Fibroblast of skin of left quadriceps (primary cell): ENCODE results near the gene EXOC6B.
"Not testable (repeated sequence)": the region's sequence is repeated elsewhere in the genome, so short reads cannot be mapped to it uniquely, and the experiment has no call there.

Experiments used
- DNase-seq, 2 experiments: peaks; one replicate each; pipeline ENCODE4 v3.0.0-alpha.2; 2013; ENCODE audit warnings: low read depth in 2 of 2

Gene EXOC6B

GRCh38 chr2:72607189-72607588 lies 218.6 kb downstream of the EXOC6B start:
- DNase-seq: no peak

DNA sequence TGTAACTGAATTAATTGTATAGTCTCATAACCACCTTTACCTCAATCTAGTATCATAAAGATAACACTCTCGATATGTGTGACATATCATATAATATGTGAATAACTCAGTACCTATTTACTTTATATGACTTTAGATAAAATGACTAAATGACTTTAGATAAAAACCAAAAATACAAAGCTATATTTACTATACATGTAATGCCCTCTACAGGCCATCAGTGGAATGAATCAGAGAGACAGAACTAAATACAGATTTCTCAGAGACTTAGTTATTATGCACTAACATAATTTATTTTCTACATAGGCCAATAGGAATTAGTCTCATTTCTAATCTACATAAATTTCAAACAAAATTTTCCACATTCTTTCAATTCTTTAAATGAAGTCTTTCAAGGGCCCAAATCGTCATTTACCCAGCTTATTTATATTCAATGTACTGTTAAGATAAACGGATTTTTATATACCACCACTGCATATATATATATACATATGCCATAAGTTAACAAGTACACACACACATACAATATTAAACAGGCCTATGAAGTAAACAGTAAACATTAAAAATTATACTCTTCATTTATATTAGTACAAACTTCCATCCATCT lies 219.9 kb downstream of the EXOC6B start:
- no peak for DNase-seq

DNA sequence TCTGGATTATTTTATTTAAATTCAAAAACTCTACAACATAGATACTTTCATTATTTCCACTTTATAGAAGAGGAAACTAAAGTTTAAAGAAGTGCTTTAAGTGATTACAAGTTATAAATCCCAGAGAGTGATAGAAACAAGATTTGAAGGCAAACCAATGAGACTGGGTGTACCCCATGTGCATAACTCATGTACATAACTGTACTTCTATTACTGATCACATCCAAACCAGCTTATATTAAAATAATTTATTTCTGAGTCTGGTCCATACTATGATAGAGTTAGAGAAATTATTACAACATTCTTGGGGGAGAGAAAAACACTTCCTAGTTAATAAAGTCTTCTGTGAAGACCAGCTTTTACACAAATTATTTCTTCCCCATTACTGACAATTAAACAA lies 221.4 kb downstream of the EXOC6B start:
- DNase-seq: no peak

DNA sequence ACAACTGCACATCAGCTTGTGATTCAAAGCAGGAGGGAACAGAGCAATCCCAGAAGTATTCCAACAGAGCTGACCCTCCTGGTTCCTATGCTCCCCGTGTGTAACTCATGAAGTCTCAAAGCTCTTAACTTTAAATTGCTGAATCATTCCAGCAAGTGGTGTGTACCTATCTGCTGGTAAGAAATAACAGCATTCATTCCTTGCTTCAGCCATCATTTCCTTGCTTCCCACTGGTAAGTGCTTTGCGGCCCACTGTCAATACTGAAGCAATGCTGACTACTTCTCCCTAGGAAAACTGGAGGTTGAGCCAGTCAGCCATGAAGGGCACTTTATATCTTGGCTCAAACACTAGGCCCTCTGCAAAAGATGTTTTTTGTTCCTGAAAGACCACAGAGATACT lies 222.4 kb downstream of the EXOC6B start:
- DNase-seq: no peak

GRCh38 chr2:72602711-72603110 lies 223.1 kb downstream of the EXOC6B start:
- no peak for DNase-seq

GRCh38 chr2:72602095-72602494 lies 223.7 kb downstream of the EXOC6B start:
- DNase-seq: no peak

- not testable (repeated sequence) for DNase-seq
Measured at GRCh38 chr2:72583836-72584235, 242.0 kb downstream of the EXOC6B start.

- DNase-seq: no peak
Measured at GRCh38 chr2:72583376-72583775, 242.5 kb downstream of the EXOC6B start.

- no peak for DNase-seq
Measured at GRCh38 chr2:72581560-72582181, 244.2 kb downstream of the EXOC6B start.

- DNase-seq: peak; percentile 36 to 42
Measured at GRCh38 chr2:72579591-72580180, 246.1 kb downstream of the EXOC6B start.

GRCh38 chr2:72576861-72577260 lies 249.0 kb downstream of the EXOC6B start:
- DNase-seq: peak; percentile 27 to 30

DNA sequence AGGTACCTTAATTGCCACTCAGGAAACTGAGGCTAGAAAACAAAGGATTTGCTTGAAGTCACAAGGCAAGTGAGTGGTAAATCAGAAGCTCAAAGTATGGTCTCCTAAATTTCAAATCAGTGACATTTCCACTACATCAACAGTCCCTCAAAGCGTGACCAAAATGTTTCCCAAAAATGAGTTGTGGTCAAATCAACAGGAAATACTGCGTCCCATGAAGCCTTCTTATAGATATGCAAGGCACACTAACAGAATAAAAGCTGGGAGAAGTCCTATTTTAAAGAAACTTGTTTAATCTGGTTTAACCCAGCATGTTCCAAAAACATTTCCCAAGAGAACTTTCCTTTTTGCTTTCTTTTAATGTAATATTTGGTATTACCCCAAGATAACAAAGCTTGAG lies 249.4 kb downstream of the EXOC6B start:
- DNase-seq: no peak

DNA sequence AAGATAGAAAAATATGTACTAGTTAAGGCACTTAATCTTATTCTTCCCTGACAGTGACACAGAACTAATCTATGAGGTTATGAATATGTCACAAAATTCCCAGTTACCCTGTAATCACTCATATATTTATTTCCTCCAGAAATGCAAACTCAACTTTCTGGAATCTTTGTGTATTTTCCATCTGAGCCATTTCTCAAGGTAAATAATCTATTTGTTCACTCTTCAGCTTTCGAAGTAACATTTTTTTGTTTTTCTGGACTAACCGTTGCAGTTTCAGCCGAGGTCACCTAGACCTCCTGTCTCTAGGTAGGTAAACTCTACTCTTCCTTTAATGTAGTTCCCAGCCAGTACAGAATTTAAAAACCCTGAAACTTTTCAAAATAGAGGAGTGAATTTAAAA lies 250.9 kb downstream of the EXOC6B start:
- no peak for DNase-seq

DNA sequence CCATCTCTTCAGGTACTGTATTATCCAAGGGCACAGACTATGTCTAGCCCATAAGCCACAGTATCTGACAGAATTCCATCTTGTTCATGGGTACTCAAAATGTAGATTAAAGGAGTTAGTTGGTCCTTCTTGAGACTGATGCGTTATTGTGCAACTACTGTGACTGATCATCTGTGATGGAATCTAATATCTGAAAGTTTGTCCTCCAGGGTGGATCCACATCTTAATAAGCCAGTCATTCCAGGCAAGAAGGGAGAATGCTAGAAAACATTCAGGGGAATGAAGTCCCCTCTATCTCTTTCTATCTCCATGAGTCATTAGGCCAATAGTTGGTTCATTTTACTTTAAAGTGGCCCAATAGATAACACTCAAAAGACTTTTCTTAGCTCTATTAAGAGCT lies 252.6 kb downstream of the EXOC6B start:
- no peak for DNase-seq

- no peak for DNase-seq
Measured at GRCh38 chr2:72572501-72572900, 253.3 kb downstream of the EXOC6B start.

DNA sequence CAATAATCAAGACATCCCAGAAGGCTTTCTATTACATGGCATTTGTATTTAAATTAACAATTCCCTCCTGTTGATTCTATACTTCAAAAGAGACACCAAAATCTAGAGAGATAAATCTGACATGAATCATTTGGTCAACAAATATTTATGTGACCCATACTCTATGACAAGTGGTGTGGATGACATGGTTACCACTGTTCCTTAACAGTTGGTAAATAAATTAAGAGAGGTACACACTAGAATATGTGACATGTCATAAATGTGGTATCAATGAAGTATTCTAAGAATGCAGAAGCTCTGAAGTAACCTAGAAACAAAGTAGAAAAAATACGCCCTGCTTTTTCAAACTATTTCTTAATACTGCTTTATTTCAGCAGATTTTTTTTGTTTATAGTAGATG lies 255.4 kb downstream of the EXOC6B start:
- DNase-seq: no peak

- DNase-seq: no peak
Measured at GRCh38 chr2:72562451-72563153, 263.2 kb downstream of the EXOC6B start.

DNA sequence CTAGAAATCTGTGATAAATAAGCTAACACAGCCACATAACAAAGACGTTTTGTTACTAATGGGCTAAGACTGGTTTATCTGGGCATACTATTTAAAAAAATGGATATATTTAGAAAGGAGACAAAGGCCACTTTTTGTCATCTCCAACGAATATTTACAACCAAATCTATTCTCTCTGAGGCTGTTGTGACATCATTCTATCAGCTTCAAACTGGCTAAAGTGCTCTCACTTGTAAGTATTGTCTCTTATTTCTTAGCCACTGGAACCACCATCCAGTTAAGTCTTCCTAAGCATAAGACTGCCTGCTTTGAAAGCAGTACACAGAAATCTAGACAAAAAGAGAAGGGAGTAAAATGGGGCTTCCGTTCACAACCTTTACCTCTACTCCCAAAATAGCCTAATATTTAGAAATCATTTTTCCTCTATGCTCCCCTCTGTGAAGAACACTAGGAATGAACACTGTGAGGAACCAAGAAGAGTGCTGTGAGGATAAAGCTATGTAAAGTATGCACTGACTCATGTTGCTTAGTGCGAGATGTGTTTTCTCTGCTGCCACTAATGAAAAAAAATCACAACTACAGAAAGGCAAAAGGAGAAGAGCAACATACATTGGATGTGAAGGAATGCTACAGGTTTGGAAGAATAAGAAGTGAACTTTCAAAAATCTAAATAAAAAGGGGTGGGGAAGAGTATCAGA lies 264.1 kb downstream of the EXOC6B start:
- peak; percentile 45 to 49 for DNase-seq

GRCh38 chr2:72555943-72556342 lies 269.9 kb downstream of the EXOC6B start:
- DNase-seq: no peak

GRCh38 chr2:72555363-72555762 lies 270.5 kb downstream of the EXOC6B start:
- not testable (repeated sequence) for DNase-seq

DNA sequence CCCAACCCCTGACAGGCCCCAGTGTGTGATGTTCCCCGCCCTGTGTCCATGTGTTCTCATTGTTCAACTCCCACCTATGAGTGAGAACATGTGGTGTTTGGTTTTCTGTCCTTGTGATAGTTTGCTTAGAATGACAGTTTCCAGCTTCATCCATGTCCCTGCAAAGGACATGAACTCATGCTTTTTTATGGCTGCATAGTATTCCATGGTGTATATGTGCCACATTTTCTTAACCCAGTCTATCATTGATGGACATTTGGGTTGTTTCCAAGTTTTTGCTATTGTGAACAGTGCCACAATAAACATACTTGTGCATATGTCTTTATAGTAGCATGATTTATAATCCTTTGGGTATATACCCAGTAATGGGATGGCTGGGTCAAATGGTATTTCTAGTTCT lies 270.9 kb downstream of the EXOC6B start:
- DNase-seq: not testable (repeated sequence)

GRCh38 chr2:72554381-72554780 lies 271.5 kb downstream of the EXOC6B start:
- no peak for DNase-seq
